GM12878 (cell line): ENCODE data around the gene ZNF629. TPM values are rescaled to one million over a fixed set of nuclear protein-coding genes. Genes with fewer than 3 reads are reported as not detected.

Source experiments
- CBFB ChIP-seq: IDR thresholded peaks from 2 replicates; pipeline ENCODE4 v1.6.1; 2016; ENCODE audit warnings: antibody characterized with exemption, low read depth
- CHD1 ChIP-seq: IDR thresholded peaks from 2 replicates; pipeline ENCODE4 v1.6.1; 2012; ENCODE audit warnings: low read depth, low read length, improper control_type of control experiment
- DPF2 ChIP-seq: fragments of 450-650 bp; IDR thresholded peaks from 2 replicates; pipeline ENCODE4 v1.6.1; 2017; ENCODE audit warnings: mild to moderate bottlenecking
- E4F1 ChIP-seq: fragments of 450-650 bp; IDR thresholded peaks from 2 replicates; pipeline ENCODE4 v1.6.1; 2018; ENCODE audit warnings: borderline replicate concordance, mild to moderate bottlenecking; ENCODE audit not compliant: partially characterized antibody
- EGR1 ChIP-seq, 2 experiments: IDR thresholded peaks; 1 replicate in 1 of 2; 2 replicates in 1 of 2; pipeline ENCODE4 v1.6.1; 2011 to 2012; ENCODE audit warnings: low read depth in 2 of 2, low read length in 2 of 2, borderline replicate concordance in 1 of 2, mild to moderate bottlenecking in 1 of 2, moderate library complexity in 1 of 2
- GATAD2B ChIP-seq: fragments of 450-650 bp; conservative IDR thresholded peaks from 2 replicates; pipeline ENCODE4 v1.6.1; 2017; ENCODE audit warnings: low read depth, mild to moderate bottlenecking, moderate library complexity
- MTA3 ChIP-seq: IDR thresholded peaks from 2 replicates; pipeline ENCODE4 v1.6.1; 2012; ENCODE audit warnings: low read length, inconsistent platforms, borderline replicate concordance
- NR2F1 ChIP-seq: fragments of 450-650 bp; conservative IDR thresholded peaks from 2 replicates; pipeline ENCODE4 v1.6.1; 2017; ENCODE audit warnings: mild to moderate bottlenecking
- POU2F2 ChIP-seq: IDR thresholded peaks from 3 replicates; pipeline ENCODE4 v1.6.1; 2011; ENCODE audit warnings: low read depth, mild to moderate bottlenecking, low read length, borderline replicate concordance
- RAD51 ChIP-seq: fragments of 450-650 bp; IDR thresholded peaks from 2 replicates; pipeline ENCODE4 v1.6.1; 2016; ENCODE audit warnings: moderate library complexity, mild to moderate bottlenecking, inconsistent platforms
- RFX5 ChIP-seq: IDR thresholded peaks from 2 replicates; pipeline ENCODE4 v1.6.1; 2011; ENCODE audit warnings: low read depth, low read length, improper control_type of control experiment
- TARDBP ChIP-seq: IDR thresholded peaks from 2 replicates; pipeline ENCODE4 v1.6.1; 2016; ENCODE audit warnings: borderline replicate concordance
- ZNF592 ChIP-seq: fragments of 450-650 bp; IDR thresholded peaks from 2 replicates; pipeline ENCODE4 v1.6.1; 2017; ENCODE audit warnings: mild to moderate bottlenecking, moderate library complexity
- polyA plus RNA-seq, 11 experiments: library from polyadenylated mRNA; depleted of rRNA in 4 of 11; unstranded in 6 of 11; stranded (reverse) in 5 of 11; fragments of >200 nt; fragmentation: Nextera tagmentation in 4 of 11; fragmentation: Illumina TruSeq in 1 of 11; extraction: Ambion mirVana in 4 of 11; extraction: Trizol in 1 of 11; gene quantifications; 1 replicate in 1 of 11; 2 replicates in 10 of 11; pipeline versions ENCODE4 v1.2.1 to v1.2.3, GENCODE V29; 2011 to 2016; ENCODE audit warnings: inconsistent platforms in 2 of 11, missing spikeins in 2 of 11, low read depth in 1 of 11
- total RNA-seq, 4 experiments: library from RNA; depleted of rRNA in 3 of 4; stranded (reverse); fragments of >200 nt in 3 of 4; fragmentation: Illumina TruSeq in 1 of 4; extraction: Trizol in 1 of 4; gene quantifications; 2 replicates each; pipeline versions ENCODE4 v1.2.1 to v1.2.3, GENCODE V29; 2013 to 2021
- TF ChIP-seq, protein P1 (sequence below): fragments of 450-650 bp; IDR thresholded peaks from 2 replicates; pipeline ENCODE4 v1.6.1; 2017; ENCODE audit warnings: mild to moderate bottlenecking
- TF ChIP-seq, protein P2 (sequence below): IDR thresholded peaks from 2 replicates; pipeline ENCODE4 v1.6.1; 2012; ENCODE audit warnings: low read length, inconsistent platforms
- TF ChIP-seq, protein P3 (sequence below): fragments of 450-650 bp; IDR thresholded peaks from 2 replicates; pipeline ENCODE4 v1.6.1; 2017; ENCODE audit warnings: antibody characterized with exemption, mild to moderate bottlenecking, moderate library complexity

Gene ZNF629
- total and polyA plus RNA-seq, 10 of the 15 experiments (the other 5 are each of a cell fraction or from before 2014, with no cell fraction given) = 0.02 to 0.69 (median 0.40) TPM

- TF ChIP-seq, protein P1, sequence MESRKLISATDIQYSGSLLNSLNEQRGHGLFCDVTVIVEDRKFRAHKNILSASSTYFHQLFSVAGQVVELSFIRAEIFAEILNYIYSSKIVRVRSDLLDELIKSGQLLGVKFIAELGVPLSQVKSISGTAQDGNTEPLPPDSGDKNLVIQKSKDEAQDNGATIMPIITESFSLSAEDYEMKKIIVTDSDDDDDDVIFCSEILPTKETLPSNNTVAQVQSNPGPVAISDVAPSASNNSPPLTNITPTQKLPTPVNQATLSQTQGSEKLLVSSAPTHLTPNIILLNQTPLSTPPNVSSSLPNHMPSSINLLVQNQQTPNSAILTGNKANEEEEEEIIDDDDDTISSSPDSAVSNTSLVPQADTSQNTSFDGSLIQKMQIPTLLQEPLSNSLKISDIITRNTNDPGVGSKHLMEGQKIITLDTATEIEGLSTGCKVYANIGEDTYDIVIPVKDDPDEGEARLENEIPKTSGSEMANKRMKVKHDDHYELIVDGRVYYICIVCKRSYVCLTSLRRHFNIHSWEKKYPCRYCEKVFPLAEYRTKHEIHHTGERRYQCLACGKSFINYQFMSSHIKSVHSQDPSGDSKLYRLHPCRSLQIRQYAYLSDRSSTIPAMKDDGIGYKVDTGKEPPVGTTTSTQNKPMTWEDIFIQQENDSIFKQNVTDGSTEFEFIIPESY = 0 out of 2 replicates have a peak, but pooled peaks have one; percentile 49
- TF ChIP-seq MTA3 (no peak; the same call in 1 of the 2 replicates), GATAD2B (peak; percentile 84), POU2F2 (peak; percentile 37; the same call in 1 of the 3 replicates), CBFB (peak; percentile 52; the same call in 1 of the 2 replicates), E4F1 (peak; percentile 84), DPF2 (no peak), EGR1 (IDR thresholded peaks at IDR 0.05; ENCODE audit: borderline replicate concordance in 1 of 2, low read depth in 2 of 2, low read length in 2 of 2) (no peak), NR2F1 (0 out of 2 replicates have a peak, but pooled peaks have one; percentile 40), CHD1 (no peak), RAD51 (peak; percentile 96), ZNF592 (no peak), RFX5 (peak; percentile 77), TARDBP (no peak)
- TF ChIP-seq, protein P2, sequence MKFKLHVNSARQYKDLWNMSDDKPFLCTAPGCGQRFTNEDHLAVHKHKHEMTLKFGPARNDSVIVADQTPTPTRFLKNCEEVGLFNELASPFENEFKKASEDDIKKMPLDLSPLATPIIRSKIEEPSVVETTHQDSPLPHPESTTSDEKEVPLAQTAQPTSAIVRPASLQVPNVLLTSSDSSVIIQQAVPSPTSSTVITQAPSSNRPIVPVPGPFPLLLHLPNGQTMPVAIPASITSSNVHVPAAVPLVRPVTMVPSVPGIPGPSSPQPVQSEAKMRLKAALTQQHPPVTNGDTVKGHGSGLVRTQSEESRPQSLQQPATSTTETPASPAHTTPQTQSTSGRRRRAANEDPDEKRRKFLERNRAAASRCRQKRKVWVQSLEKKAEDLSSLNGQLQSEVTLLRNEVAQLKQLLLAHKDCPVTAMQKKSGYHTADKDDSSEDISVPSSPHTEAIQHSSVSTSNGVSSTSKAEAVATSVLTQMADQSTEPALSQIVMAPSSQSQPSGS = no peak
- TF ChIP-seq, protein P3, sequence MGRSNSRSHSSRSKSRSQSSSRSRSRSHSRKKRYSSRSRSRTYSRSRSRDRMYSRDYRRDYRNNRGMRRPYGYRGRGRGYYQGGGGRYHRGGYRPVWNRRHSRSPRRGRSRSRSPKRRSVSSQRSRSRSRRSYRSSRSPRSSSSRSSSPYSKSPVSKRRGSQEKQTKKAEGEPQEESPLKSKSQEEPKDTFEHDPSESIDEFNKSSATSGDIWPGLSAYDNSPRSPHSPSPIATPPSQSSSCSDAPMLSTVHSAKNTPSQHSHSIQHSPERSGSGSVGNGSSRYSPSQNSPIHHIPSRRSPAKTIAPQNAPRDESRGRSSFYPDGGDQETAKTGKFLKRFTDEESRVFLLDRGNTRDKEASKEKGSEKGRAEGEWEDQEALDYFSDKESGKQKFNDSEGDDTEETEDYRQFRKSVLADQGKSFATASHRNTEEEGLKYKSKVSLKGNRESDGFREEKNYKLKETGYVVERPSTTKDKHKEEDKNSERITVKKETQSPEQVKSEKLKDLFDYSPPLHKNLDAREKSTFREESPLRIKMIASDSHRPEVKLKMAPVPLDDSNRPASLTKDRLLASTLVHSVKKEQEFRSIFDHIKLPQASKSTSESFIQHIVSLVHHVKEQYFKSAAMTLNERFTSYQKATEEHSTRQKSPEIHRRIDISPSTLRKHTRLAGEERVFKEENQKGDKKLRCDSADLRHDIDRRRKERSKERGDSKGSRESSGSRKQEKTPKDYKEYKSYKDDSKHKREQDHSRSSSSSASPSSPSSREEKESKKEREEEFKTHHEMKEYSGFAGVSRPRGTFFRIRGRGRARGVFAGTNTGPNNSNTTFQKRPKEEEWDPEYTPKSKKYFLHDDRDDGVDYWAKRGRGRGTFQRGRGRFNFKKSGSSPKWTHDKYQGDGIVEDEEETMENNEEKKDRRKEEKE = no peak
Measured at GRCh38 chr16:30747799-30748633, 39.0 kb downstream of the ZNF629 start, which contains the start of gene PHKG2 (continued).
